Thoracic aorta (tissue), 2 donors: ENCODE data around the gene PPAT. TPM values are rescaled to one million over a fixed set of nuclear protein-coding genes. Genes with fewer than 3 reads are reported as not detected.

ENCODE experiments used
- ATAC-seq: fragments of 150-250 bp; one replicate; pipeline ENCODE4 v1.8.0; 2017; ENCODE audit warnings: low read depth; ENCODE audit not compliant: insufficient number of reproducible peaks, low FRiP score
- DNase-seq: peaks from one replicate; pipeline ENCODE4 v3.0.0-alpha.2; 2020; ENCODE audit warnings: low spot score
- H3K27ac ChIP-seq, 2 donors: fragments of 200-600 bp; sonication (generic); 1 replicate in 1 of 2; 2 replicates in 1 of 2; pipeline ENCODE4 v1.5.1; 2016; ENCODE audit warnings: mild to moderate bottlenecking in 2 of 2, moderate library complexity in 2 of 2
- H3K27me3 ChIP-seq: fragments of 200-600 bp; sonication (generic); replicated peaks from 2 replicates; pipeline ENCODE4 v1.6.0; 2016; ENCODE audit warnings: mild to moderate bottlenecking; ENCODE audit not compliant: insufficient read depth
- H3K36me3 ChIP-seq: fragments of 200-600 bp; sonication (generic); one replicate; pipeline ENCODE4 v1.5.1; 2016
- H3K4me1 ChIP-seq, 2 donors: fragments of 200-600 bp; sonication (generic); 1 replicate in 1 of 2; 2 replicates in 1 of 2; pipeline versions ENCODE4 v1.5.1 to v1.6.0; 2016; ENCODE audit warnings: low read depth in 2 of 2, mild to moderate bottlenecking in 1 of 2; ENCODE audit not compliant: control insufficient read depth in 1 of 2
- H3K4me3 ChIP-seq: fragments of 200-600 bp; sonication (generic); 2 replicates; pipeline ENCODE4 v1.5.1; 2016; ENCODE audit warnings: mild to moderate bottlenecking
- H3K9me3 ChIP-seq: fragments of 200-600 bp; sonication (generic); 2 replicates; pipeline ENCODE4 v1.5.1; 2016
- total RNA-seq, 2 donors: library from RNA; depleted of rRNA; stranded (reverse); fragments of >200 nt; gene quantifications; one replicate each; pipeline versions ENCODE4 v1.1.0 to v1.2.3, GENCODE V29; 2016
- TF ChIP-seq, protein P1 (sequence below): fragments of 200-600 bp; sonication (generic); IDR thresholded peaks from one replicate; pipeline ENCODE4 v1.5.1; 2019; ENCODE audit warnings: antibody characterized with exemption

PPAT gene
- total RNA-seq, 2 donors from 2014 or later, result 5.1 to 10.0 TPM

- no peak for DNase-seq
- H3K4me3 ChIP-seq, result no peak overlapping the region
- H3K36me3 ChIP-seq, result peaks cover 9% of the 10 kb centered on the region
- TF ChIP-seq, protein P1, sequence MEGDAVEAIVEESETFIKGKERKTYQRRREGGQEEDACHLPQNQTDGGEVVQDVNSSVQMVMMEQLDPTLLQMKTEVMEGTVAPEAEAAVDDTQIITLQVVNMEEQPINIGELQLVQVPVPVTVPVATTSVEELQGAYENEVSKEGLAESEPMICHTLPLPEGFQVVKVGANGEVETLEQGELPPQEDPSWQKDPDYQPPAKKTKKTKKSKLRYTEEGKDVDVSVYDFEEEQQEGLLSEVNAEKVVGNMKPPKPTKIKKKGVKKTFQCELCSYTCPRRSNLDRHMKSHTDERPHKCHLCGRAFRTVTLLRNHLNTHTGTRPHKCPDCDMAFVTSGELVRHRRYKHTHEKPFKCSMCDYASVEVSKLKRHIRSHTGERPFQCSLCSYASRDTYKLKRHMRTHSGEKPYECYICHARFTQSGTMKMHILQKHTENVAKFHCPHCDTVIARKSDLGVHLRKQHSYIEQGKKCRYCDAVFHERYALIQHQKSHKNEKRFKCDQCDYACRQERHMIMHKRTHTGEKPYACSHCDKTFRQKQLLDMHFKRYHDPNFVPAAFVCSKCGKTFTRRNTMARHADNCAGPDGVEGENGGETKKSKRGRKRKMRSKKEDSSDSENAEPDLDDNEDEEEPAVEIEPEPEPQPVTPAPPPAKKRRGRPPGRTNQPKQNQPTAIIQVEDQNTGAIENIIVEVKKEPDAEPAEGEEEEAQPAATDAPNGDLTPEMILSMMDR, result no peak
- no peak overlapping the region for H3K27ac ChIP-seq
- H3K27me3 ChIP-seq, result no peaks in the 10 kb centered on the region
- H3K9me3 ChIP-seq, result no peaks in the 10 kb centered on the region
- H3K4me1 ChIP-seq, result no peaks in the 10 kb centered on the region
- no peak for ATAC-seq
Observed at GRCh38 chr4:56348576-56348975, 86.8 kb downstream of the PPAT start.

GRCh38 chr4:56345458-56345857, 90.0 kb downstream of the PPAT start:
- DNase-seq, result no peak

More at GRCh38 chr4:56345458-56345857, 90.0 kb downstream of the PPAT start:
- H3K4me3 ChIP-seq, result no peak overlapping the region
- no peaks in the 10 kb centered on the region for H3K4me1 ChIP-seq
- H3K9me3 ChIP-seq, result no peaks in the 10 kb centered on the region
- TF ChIP-seq, protein P1, result no peak
- no peaks in the 10 kb centered on the region for H3K27me3 ChIP-seq
- no peak for ATAC-seq
- no peak overlapping the region for H3K27ac ChIP-seq
- peaks cover 12% of the 10 kb centered on the region for H3K36me3 ChIP-seq

Other genes with a start within 250 kb of the PPAT start
- gene AASDH, start 48.1 kb downstream of the PPAT start, total RNA-seq, result 1 to 10 TPM; 4.6 to 7.9 TPM
- 10 to 100 TPM in 1 of 2 donors, 1 to 10 TPM in 1; 9.3 to 49.2 TPM for gene PAICS, start 645 bp upstream of the PPAT start, total RNA-seq
- gene SRP72, start 32.0 kb upstream of the PPAT start, total RNA-seq, result 10 to 100 TPM; 43.1 to 52.9 TPM
- gene ARL9, start 70.2 kb upstream of the PPAT start, total RNA-seq, result not detected
- gene HOPX, start 245.7 kb upstream of the PPAT start, total RNA-seq, result 1 to 10 TPM; 2.0 to 3.1 TPM